ENCODE results near the gene HTT. TPM values are rescaled to one million over a fixed set of nuclear protein-coding genes. Genes with fewer than 3 reads are reported as not detected.

The HTT gene
- polyA plus RNA-seq, 2 of the 4 experiments (the other 2 are of a cell fraction) = 14.5 to 16.9 TPM

DNA sequence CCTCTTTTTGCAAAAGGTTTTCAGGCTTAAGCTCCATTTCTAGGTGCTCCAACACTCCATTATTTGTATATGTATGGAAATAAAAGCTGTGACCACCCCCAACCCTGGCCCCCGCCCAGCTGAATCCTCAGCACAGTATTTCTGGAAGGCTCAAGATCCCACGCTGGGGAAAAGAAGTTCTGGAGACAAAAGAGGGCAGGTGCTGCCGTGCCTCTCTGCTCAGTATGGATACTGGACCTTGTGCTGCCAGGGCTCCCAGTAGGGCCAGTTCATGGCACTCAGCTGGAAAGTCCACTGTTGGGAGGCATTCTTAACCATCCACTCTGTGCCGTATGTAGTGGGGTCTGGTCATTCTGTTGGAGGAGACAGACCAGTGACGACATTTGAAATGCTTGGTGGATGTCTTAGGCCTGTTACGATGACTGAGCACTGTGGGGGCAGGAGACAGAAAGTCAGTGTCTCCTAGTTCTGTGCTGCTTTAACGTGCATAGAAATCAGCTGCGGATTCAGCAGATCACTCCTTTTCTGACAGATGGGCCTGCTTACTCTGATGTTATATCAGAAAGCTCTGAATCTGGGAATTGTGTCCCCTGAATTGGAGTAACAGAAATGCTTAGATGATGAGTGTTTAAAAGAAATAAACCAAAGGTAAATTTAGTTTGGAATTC, 126.1 kb downstream of the HTT start:
- no peak for DNase-seq (ENCODE audit: low read depth in 1 of 2, low spot score in 1 of 2)
- Histone ChIP-seq H3K4me1 (no peaks in the 10 kb centered on the region), H3K27ac (no peak overlapping the region), H3K4me3 (no peak overlapping the region), H3K4me2 (no peak overlapping the region), H3K9me3 (no peaks in the 10 kb centered on the region)
- WGBS (ENCODE audit: missing lambda C conversion rate) = 93% methylated on average over 8 of the region's 8 CpGs
- no peak for ATAC-seq
- POLR2A ChIA-PET = no interaction called here
- TF ChIP-seq FOXS1 (CRISPR knock-in tag; IDR thresholded peaks at IDR 0.05) (no peak), RNF2 (IDR thresholded peaks at IDR 0.05; ENCODE audit: borderline replicate concordance, low read depth) (no peak), KDM5A (IDR thresholded peaks at IDR 0.05) (no peak), PBX3 (IDR thresholded peaks at IDR 0.05) (no peak), JUN (IDR thresholded peaks at IDR 0.05) (no peak), ZFP36 (IDR thresholded peaks at IDR 0.05; ENCODE audit: borderline replicate concordance, partially characterized antibody) (no peak), HOXB13 (CRISPR knock-in tag; IDR thresholded peaks at IDR 0.05; ENCODE audit: low read depth) (no peak), JUNB (IDR thresholded peaks at IDR 0.05) (no peak), ZSCAN20 (CRISPR knock-in tag; IDR thresholded peaks at IDR 0.05) (no peak), RARB (CRISPR knock-in tag; IDR thresholded peaks at IDR 0.05) (no peak), ESRRA (IDR thresholded peaks at IDR 0.05; ENCODE audit: borderline replicate concordance, low read length) (no peak), FOSB (CRISPR knock-in tag; IDR thresholded peaks at IDR 0.05) (no peak)
- TF ChIP-seq, protein P1, sequence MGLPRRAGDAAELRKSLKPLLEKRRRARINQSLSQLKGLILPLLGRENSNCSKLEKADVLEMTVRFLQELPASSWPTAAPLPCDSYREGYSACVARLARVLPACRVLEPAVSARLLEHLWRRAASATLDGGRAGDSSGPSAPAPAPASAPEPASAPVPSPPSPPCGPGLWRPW (IDR thresholded peaks at IDR 0.05) = no peak
- TF ChIP-seq, protein P2, sequence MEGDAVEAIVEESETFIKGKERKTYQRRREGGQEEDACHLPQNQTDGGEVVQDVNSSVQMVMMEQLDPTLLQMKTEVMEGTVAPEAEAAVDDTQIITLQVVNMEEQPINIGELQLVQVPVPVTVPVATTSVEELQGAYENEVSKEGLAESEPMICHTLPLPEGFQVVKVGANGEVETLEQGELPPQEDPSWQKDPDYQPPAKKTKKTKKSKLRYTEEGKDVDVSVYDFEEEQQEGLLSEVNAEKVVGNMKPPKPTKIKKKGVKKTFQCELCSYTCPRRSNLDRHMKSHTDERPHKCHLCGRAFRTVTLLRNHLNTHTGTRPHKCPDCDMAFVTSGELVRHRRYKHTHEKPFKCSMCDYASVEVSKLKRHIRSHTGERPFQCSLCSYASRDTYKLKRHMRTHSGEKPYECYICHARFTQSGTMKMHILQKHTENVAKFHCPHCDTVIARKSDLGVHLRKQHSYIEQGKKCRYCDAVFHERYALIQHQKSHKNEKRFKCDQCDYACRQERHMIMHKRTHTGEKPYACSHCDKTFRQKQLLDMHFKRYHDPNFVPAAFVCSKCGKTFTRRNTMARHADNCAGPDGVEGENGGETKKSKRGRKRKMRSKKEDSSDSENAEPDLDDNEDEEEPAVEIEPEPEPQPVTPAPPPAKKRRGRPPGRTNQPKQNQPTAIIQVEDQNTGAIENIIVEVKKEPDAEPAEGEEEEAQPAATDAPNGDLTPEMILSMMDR (IDR thresholded peaks at IDR 0.05) = no peak
- FAIRE-seq = no peak
- CTCF ChIA-PET = interaction anchor here (1.3 to 1.7 kb wide), 3 partner anchors 16 to 280 kb away, joined by 3 to 4 read pairs (median 4); no protein-coding TSS in a partner anchor

GRCh38 chr4:3201718-3202702, 127.5 kb downstream of the HTT start:
- ATAC-seq (no peak), DNase-seq (ENCODE audit: low read depth in 1 of 2, low spot score in 1 of 2) (no peak), FAIRE-seq (no peak)
- H3K9me3 ChIP-seq = no peaks in the 10 kb centered on the region
- no peak overlapping the region for H3K4me2 ChIP-seq
- POLR2A ChIA-PET = no interaction called here
- H3K27ac ChIP-seq = no peak overlapping the region
- no peak for TF ChIP-seq SREBF2 (IDR thresholded peaks at IDR 0.05)
- TF ChIP-seq KDM1A (IDR thresholded peaks at IDR 0.05; ENCODE audit: low read depth) = no peak
- no peak for TF ChIP-seq PBX3 (IDR thresholded peaks at IDR 0.05)
- no peak for TF ChIP-seq HEYL (CRISPR knock-in tag; IDR thresholded peaks at IDR 0.05)
- TF ChIP-seq POLR2AphosphoS2 (conservative IDR thresholded peaks at IDR 0.05; ENCODE audit: low read length) = no peak
- TF ChIP-seq, protein P2 (IDR thresholded peaks at IDR 0.05) = no peak
- no peak for TF ChIP-seq HDAC2 (IDR thresholded peaks at IDR 0.05)
- no peak for TF ChIP-seq CBX2 (IDR thresholded peaks at IDR 0.05; ENCODE audit: borderline replicate concordance, low read depth)
- no peak for TF ChIP-seq ZSCAN20 (CRISPR knock-in tag; IDR thresholded peaks at IDR 0.05)
- TF ChIP-seq, protein P3, sequence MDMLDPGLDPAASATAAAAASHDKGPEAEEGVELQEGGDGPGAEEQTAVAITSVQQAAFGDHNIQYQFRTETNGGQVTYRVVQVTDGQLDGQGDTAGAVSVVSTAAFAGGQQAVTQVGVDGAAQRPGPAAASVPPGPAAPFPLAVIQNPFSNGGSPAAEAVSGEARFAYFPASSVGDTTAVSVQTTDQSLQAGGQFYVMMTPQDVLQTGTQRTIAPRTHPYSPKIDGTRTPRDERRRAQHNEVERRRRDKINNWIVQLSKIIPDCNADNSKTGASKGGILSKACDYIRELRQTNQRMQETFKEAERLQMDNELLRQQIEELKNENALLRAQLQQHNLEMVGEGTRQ (IDR thresholded peaks at IDR 0.05) = no peak
- TF ChIP-seq TP53 (CRISPR knock-in tag; IDR thresholded peaks at IDR 0.05) = no peak
- TF ChIP-seq RARB (CRISPR knock-in tag; IDR thresholded peaks at IDR 0.05) = no peak
- no peak for TF ChIP-seq MAZ (IDR thresholded peaks at IDR 0.05; ENCODE audit: borderline replicate concordance, low read depth, low read length)
- no peak for TF ChIP-seq HOXB5 (CRISPR knock-in tag; IDR thresholded peaks at IDR 0.05)
- no peak for TF ChIP-seq HOXB13 (CRISPR knock-in tag; IDR thresholded peaks at IDR 0.05; ENCODE audit: low read depth)
- TF ChIP-seq ESRRA (IDR thresholded peaks at IDR 0.05; ENCODE audit: borderline replicate concordance, low read length) = no peak
- TF ChIP-seq JUN (IDR thresholded peaks at IDR 0.05) = no peak
- H3K4me1 ChIP-seq = no peaks in the 10 kb centered on the region
- WGBS (ENCODE audit: missing lambda C conversion rate) = 93% methylated on average over 10 of the region's 11 CpGs
- no peak overlapping the region for H3K4me3 ChIP-seq
- CTCF ChIA-PET = interaction anchor here (1.1 to 1.7 kb wide), 3 partner anchors 17 to 279 kb away, joined by 3 to 4 read pairs (median 3); no protein-coding TSS in a partner anchor
